Ovary (tissue), 3 donors: Measurements from ENCODE around the gene CLIC4.

Source experiments
- EP300 ChIP-seq: sonication (generic); formaldehyde crosslinking; IDR thresholded peaks from one replicate; pipeline ENCODE4 v1.6.1; 2017; ENCODE audit warnings: antibody characterized with exemption
- POLR2A ChIP-seq: fragments of 450-650 bp; IDR thresholded peaks from one replicate; pipeline ENCODE4 v1.6.1; 2017; ENCODE audit warnings: antibody characterized with exemption, mild to moderate bottlenecking, moderate library complexity
- TF ChIP-seq, protein P1 (sequence below), 3 donors: fragments of 450-650 bp in 2 of 3; fragments of 200-600 bp in 1 of 3; IDR thresholded peaks; one replicate each; pipeline versions ENCODE4 v1.5.1 to v1.8.0; 2016 to 2022; ENCODE audit warnings: antibody characterized with exemption in 3 of 3, mild to moderate bottlenecking in 1 of 3
- donor health status: DM: no; HTN: no; CAD: no.

DNA sequence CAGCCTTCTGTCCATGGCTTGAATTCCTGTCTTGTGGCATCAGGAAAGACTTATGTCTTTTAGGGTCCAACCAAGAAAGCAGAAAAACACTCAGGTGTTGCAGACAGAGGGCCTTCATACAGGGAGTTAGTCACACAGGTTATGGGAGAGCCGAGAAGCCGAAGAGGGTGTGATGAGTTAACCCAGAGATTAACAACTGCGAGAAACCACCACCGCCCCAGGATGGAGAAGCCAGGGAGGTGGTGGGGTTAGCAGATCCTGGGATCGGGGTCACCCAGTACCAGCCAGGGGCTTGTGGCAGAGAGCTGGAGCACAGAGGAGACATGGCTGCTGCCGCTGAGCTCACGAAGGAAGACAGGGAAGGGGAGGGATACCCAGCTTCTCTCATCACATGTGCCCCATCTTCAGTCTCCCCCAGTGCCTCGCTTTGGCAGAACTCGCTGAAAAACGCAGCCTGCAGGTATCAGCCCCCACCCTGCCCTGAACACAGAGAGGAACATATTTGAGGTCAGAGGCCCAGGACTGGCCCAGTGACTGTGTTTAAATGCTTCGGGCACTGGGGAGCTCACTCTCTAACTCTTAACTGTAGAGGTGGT, 126.2 kb downstream of the CLIC4 start:
- TF ChIP-seq EP300: no peak
- TF ChIP-seq, protein P1, sequence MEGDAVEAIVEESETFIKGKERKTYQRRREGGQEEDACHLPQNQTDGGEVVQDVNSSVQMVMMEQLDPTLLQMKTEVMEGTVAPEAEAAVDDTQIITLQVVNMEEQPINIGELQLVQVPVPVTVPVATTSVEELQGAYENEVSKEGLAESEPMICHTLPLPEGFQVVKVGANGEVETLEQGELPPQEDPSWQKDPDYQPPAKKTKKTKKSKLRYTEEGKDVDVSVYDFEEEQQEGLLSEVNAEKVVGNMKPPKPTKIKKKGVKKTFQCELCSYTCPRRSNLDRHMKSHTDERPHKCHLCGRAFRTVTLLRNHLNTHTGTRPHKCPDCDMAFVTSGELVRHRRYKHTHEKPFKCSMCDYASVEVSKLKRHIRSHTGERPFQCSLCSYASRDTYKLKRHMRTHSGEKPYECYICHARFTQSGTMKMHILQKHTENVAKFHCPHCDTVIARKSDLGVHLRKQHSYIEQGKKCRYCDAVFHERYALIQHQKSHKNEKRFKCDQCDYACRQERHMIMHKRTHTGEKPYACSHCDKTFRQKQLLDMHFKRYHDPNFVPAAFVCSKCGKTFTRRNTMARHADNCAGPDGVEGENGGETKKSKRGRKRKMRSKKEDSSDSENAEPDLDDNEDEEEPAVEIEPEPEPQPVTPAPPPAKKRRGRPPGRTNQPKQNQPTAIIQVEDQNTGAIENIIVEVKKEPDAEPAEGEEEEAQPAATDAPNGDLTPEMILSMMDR (IDR thresholded peaks at IDR 0.05): no peak
- no peak for TF ChIP-seq POLR2A
